NAMALWA (cell line): Measurements from ENCODE around the gene PIK3R6.

Experiments used
- DNase-seq: peaks from one replicate; pipeline ENCODE4 v3.0.0-alpha.2; 2015; ENCODE audit warnings: low spot score

Gene PIK3R6

GRCh38 chr17:8867361-8867981 lies at the start of gene PIK3R6:
PIK3R6 (minus strand) TSS chr17:8867674; CDS start chr17:8849794, 17,880 bp downstream.
- no peak for DNase-seq

GRCh38 chr17:8916466-8916865 lies 49.0 kb upstream of the PIK3R6 start:
- DNase-seq, result no peak

- no peak for DNase-seq
Observed at GRCh38 chr17:8914554-8914953, 47.1 kb upstream of the PIK3R6 start.

GRCh38 chr17:8913879-8914278 lies 46.4 kb upstream of the PIK3R6 start:
- no peak for DNase-seq

GRCh38 chr17:8913091-8913490 lies 45.6 kb upstream of the PIK3R6 start:
- no peak for DNase-seq

- no peak for DNase-seq
Observed at GRCh38 chr17:8912084-8912981, 44.9 kb upstream of the PIK3R6 start.

GRCh38 chr17:8910969-8911604 lies 43.6 kb upstream of the PIK3R6 start:
- no peak for DNase-seq

- no peak for DNase-seq
Observed at GRCh38 chr17:8909586-8910270, 42.3 kb upstream of the PIK3R6 start.

GRCh38 chr17:8905331-8905730 lies 37.9 kb upstream of the PIK3R6 start:
- DNase-seq, result no peak

GRCh38 chr17:8904686-8905085 lies 37.2 kb upstream of the PIK3R6 start:
- no peak for DNase-seq

GRCh38 chr17:8904201-8904600 lies 36.7 kb upstream of the PIK3R6 start:
- no peak for DNase-seq

GRCh38 chr17:8900626-8901585 lies 33.4 kb upstream of the PIK3R6 start:
- DNase-seq, result no peak

GRCh38 chr17:8900207-8900606 lies 32.7 kb upstream of the PIK3R6 start:
- no peak for DNase-seq

- no peak for DNase-seq
Observed at GRCh38 chr17:8898636-8899035, 31.2 kb upstream of the PIK3R6 start.

- no peak for DNase-seq
Observed at GRCh38 chr17:8898126-8898525, 30.7 kb upstream of the PIK3R6 start.

- no peak for DNase-seq
Observed at GRCh38 chr17:8896641-8897635, 29.5 kb upstream of the PIK3R6 start.

- no peak for DNase-seq
Observed at GRCh38 chr17:8896087-8896486, 28.6 kb upstream of the PIK3R6 start.

GRCh38 chr17:8894673-8895578 lies 27.5 kb upstream of the PIK3R6 start:
- DNase-seq, result peak; percentile 57

- DNase-seq, result no peak
Observed at GRCh38 chr17:8894202-8894671, 26.8 kb upstream of the PIK3R6 start.
